Right lobe of liver (tissue), 6 donors: ENCODE measurements around the gene ZNF451. TPM values are rescaled to one million over a fixed set of nuclear protein-coding genes. Genes with fewer than 3 reads are reported as not detected.

ENCODE experiments used
- ATAC-seq, 4 donors: fragments of 200-7000 bp; cut with Tn5 transposase; one replicate each; pipeline ENCODE4 v1.9.1; 2020; ENCODE audit warnings: mild to moderate bottlenecking in 4 of 4, moderate library complexity in 4 of 4
- DNase-seq, 3 donors: peaks; one replicate each; pipeline ENCODE4 v3.0.0-alpha.2; 2020
- H3K27ac ChIP-seq, 3 donors: fragments of 200-600 bp; one replicate each; pipeline ENCODE4 v1.8.0; 2022
- H3K27me3 ChIP-seq, 2 donors: fragments of 200-600 bp; one replicate each; pipeline ENCODE4 v1.8.0; 2022
- H3K36me3 ChIP-seq, 4 donors: fragments of 200-600 bp; sonication (generic) in 1 of 4; one replicate each; pipeline versions ENCODE4 v1.5.1 to v1.8.0; 2017 to 2022; ENCODE audit warnings: control low read depth in 1 of 4
- H3K4me1 ChIP-seq, 4 donors: fragments of 200-600 bp; sonication (generic) in 1 of 4; one replicate each; pipeline versions ENCODE4 v1.5.1 to v1.8.0; 2017 to 2022; ENCODE audit warnings: control low read depth in 1 of 4
- H3K4me3 ChIP-seq, 3 donors: fragments of 200-600 bp; one replicate each; pipeline ENCODE4 v1.8.0; 2022
- H3K9me3 ChIP-seq, 4 donors: fragments of 200-600 bp; sonication (generic) in 1 of 4; one replicate each; pipeline versions ENCODE4 v1.5.1 to v1.8.0; 2017 to 2022; ENCODE audit warnings: control low read depth in 1 of 4
- POLR2A ChIP-seq: fragments of 450-650 bp; IDR thresholded peaks from one replicate; pipeline ENCODE4 v1.6.1; 2017; ENCODE audit warnings: antibody characterized with exemption, mild to moderate bottlenecking
- WGBS: methylation state at CpG from one replicate; pipeline ENCODE4 v1.1.6; 2018; ENCODE audit warnings: low coverage, low lambda C conversion rate; ENCODE audit not compliant: insufficient coverage; ENCODE audit errors: missing lambda C conversion rate; 5-methylcytosine and 5-hydroxymethylcytosine counted together
- intact Hi-C, 2 donors: fragments of 100-400 bp; cut with DNase I; formaldehyde crosslinking; loops; one replicate each; pipeline versions ENCODE4 v1.11.2 to v1.14.1; 2022
- total RNA-seq, 6 experiments: library from RNA; depleted of rRNA in 2 of 6; stranded (reverse); fragments of >200 nt in 2 of 6; fragmentation: NEBNext Ultra II Directional in 3 of 6; extraction: Animal tissue kit (Norgen Biotek cat#: 25700) in 3 of 6; gene quantifications; one replicate each; pipeline versions ENCODE4 v1.1.0 to v1.2.4, GENCODE V29; 2016 to 2023
- TF ChIP-seq, protein P1 (sequence below), 4 donors: fragments of 200-600 bp in 3 of 4; fragments of 450-650 bp in 1 of 4; IDR thresholded peaks; one replicate each; pipeline versions ENCODE4 v1.5.1 to v1.8.0; 2016 to 2022; ENCODE audit warnings: antibody characterized with exemption in 4 of 4, mild to moderate bottlenecking in 2 of 4
- donor health status: DM: no; HTN: yes; CAD: no.
- donor health status: DM: no; HTN: no; CAD: no.
- donor health status: DM: no; HTN: no; CAD: no.
- donor health status: DM: no; HTN: yes; CAD: no.
- donor health status: DM: no; HTN: yes; CAD: no.

ZNF451 gene
- total RNA-seq, 6 experiments from 2014 or later, result 14.4 to 24.9 (median 19.1) TPM

DNA sequence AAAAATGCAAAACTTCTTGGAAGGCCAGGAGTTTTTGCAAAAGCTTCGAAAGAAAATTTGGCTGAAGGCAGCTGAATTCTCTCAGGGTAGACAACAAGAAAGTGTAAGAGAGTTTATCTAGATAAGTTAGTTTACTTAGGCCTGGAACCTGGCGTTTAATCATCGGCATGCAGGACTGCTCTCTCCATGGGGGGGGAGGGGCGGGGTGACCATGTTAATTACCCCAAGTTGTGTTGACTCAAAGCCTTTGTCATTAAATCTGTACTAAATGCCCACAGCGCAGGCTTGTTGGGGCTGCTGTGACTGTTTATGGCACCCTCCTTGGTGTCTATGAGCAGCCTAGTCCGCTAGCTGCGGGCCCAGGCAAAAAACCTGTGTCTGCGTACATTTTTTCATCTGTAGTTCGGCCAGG lies 20.1 kb upstream of the ZNF451 start:
- H3K4me3 ChIP-seq, result no peak overlapping the region
- no peak for DNase-seq
- intact Hi-C loops, result no loop called here
- TF ChIP-seq POLR2A, result no peak
- TF ChIP-seq, protein P1, sequence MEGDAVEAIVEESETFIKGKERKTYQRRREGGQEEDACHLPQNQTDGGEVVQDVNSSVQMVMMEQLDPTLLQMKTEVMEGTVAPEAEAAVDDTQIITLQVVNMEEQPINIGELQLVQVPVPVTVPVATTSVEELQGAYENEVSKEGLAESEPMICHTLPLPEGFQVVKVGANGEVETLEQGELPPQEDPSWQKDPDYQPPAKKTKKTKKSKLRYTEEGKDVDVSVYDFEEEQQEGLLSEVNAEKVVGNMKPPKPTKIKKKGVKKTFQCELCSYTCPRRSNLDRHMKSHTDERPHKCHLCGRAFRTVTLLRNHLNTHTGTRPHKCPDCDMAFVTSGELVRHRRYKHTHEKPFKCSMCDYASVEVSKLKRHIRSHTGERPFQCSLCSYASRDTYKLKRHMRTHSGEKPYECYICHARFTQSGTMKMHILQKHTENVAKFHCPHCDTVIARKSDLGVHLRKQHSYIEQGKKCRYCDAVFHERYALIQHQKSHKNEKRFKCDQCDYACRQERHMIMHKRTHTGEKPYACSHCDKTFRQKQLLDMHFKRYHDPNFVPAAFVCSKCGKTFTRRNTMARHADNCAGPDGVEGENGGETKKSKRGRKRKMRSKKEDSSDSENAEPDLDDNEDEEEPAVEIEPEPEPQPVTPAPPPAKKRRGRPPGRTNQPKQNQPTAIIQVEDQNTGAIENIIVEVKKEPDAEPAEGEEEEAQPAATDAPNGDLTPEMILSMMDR (IDR thresholded peaks at IDR 0.05), result no peak
- H3K27ac ChIP-seq, result no peak overlapping the region
- ATAC-seq, result no peak
- no peaks in the 10 kb centered on the region for H3K9me3 ChIP-seq
- H3K4me1 ChIP-seq, result no peaks in the 10 kb centered on the region
- H3K27me3 ChIP-seq, result no peaks in the 10 kb centered on the region
- 58% methylated on average over 5 of the region's 9 CpGs for WGBS
- peaks cover 0 to 3% (median 0%) of the 10 kb centered on the region in 4 donors for H3K36me3 ChIP-seq

DNA sequence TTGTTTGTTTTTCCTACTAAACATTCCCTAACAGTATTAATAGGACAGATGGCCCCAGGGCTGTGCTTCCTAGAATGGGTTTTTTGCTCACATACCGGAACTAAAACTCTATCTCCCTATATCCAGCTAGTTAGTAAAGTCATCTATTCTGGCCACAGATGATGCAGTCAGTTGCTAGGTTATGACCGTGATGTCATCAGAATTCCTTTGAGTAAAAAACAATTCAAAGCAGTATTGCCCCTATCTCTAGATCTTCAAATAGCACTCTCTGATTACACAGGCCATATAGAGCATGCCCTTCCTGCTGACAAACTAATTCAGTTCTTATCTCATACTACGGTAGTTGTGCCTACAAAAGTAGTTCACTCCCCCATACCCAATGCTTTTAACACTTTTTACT lies 17.9 kb upstream of the ZNF451 start:
- DNase-seq, result no peak
- no peaks in the 10 kb centered on the region for H3K4me1 ChIP-seq
- no peaks in the 10 kb centered on the region for H3K9me3 ChIP-seq
- no peak overlapping the region for H3K4me3 ChIP-seq
- TF ChIP-seq, protein P1 (IDR thresholded peaks at IDR 0.05), result no peak
- TF ChIP-seq POLR2A, result no peak
- no peak overlapping the region for H3K27ac ChIP-seq
- H3K36me3 ChIP-seq, result no peaks in the 10 kb centered on the region
- H3K27me3 ChIP-seq, result no peaks in the 10 kb centered on the region
- ATAC-seq, result no peak
- WGBS, result 42% methylated on average over 1 of the region's 3 CpGs
- intact Hi-C loops, result no loop called here

DNA sequence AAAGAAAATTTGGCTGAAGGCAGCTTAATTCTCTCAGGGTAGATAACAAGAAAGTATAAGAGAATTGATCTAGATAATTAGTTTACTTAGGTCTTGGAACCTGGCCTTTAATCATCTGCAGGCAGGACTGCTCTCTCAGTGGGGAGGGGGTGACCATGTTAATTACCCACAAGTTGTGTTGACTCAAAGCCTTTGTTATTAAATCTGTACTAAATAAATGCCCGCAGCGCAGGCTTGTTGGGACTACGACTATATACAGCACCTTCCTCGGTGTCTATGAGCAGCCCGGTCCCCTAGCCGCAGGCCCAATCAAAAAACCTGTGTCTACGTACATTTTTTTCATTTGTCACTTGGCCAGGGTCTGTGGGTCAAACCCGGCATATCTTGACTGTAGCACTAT lies 15.6 kb upstream of the ZNF451 start:
- H3K9me3 ChIP-seq, result no peaks in the 10 kb centered on the region
- WGBS, result 89% methylated on average over 7 of the region's 8 CpGs
- no peaks in the 10 kb centered on the region for H3K4me1 ChIP-seq

DNA sequence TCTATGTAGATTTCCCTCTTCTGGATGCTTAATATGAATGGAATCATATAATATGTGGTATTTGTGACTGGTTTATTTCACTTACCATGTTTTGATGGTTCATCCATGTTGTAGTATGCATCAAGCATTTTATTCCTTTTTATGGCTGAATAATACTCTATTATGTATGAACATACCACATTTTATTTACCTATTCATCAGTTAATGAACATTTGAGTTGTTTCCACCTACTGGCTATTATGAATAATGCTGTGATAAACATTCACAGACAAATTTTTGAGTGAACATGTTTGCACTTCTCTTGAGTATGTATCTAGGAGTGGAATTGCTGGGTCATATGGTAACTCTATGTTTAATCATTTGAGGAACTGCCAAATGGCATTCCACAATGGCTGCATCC lies 14.9 kb upstream of the ZNF451 start:
- Histone ChIP-seq H3K4me3 (no peak overlapping the region), H3K4me1 (no peaks in the 10 kb centered on the region), H3K27me3 (no peaks in the 10 kb centered on the region), H3K27ac (no peak overlapping the region), H3K36me3 (no peaks in the 10 kb centered on the region), H3K9me3 (no peaks in the 10 kb centered on the region)
- DNase-seq (no peak), ATAC-seq (no peak)
- TF ChIP-seq, protein P1 (IDR thresholded peaks at IDR 0.05), result no peak
- no peak for TF ChIP-seq POLR2A
- intact Hi-C loops, result no loop called here

More for the DNA sequence above, 15.6 kb upstream of the ZNF451 start:
- no peak overlapping the region for H3K4me3 ChIP-seq
- no peak for DNase-seq
- H3K36me3 ChIP-seq, result no peaks in the 10 kb centered on the region
- intact Hi-C loops, result no loop called here
- H3K27me3 ChIP-seq, result no peaks in the 10 kb centered on the region
- ATAC-seq, result no peak
- TF ChIP-seq, protein P1 (IDR thresholded peaks at IDR 0.05), result no peak
- no peak for TF ChIP-seq POLR2A
- H3K27ac ChIP-seq, result no peak overlapping the region

DNA sequence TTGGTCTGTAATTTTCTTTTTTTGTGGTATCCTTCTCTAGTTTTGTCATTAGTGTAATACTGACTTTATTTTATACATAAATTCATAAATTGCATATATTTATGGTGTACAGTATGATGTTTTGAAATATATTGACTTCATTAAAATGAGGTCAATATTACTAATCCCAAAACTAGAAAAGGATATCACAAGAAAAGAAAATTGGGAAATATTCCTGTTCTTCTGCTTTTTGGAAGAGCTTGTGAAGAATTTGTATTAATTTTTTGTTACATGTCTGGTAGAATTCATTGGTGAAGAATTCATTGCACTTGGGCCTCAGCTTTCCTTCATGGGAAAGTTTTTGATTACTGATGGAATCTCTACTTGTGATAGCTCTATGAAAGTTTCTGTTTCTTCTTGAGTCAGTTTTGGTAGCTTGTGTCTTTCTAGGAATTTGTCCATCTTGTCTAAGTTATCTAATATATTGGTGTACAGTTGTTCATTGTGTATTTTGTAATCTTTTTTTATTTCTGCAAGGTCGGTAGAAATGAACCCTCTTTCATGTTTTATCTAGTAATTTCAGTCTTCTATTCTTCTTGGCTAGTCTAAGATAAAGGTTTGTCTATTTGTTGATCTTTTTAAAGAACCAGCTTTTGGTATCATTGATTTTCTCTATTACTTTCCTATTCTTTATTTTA lies 11.3 kb upstream of the ZNF451 start:
- Histone ChIP-seq H3K9me3 (no peaks in the 10 kb centered on the region), H3K4me1 (no peaks in the 10 kb centered on the region), H3K36me3 (no peaks in the 10 kb centered on the region), H3K27ac (no peak overlapping the region), H3K27me3 (no peaks in the 10 kb centered on the region), H3K4me3 (no peak overlapping the region)
- no peak for DNase-seq
- WGBS, result 89% methylated on average over 1 of the region's 1 CpG
- ATAC-seq, result no peak
- intact Hi-C loops, result no loop called here
- TF ChIP-seq, protein P1 (IDR thresholded peaks at IDR 0.05), result no peak
- no peak for TF ChIP-seq POLR2A
